OCI-LY7 (cell line): ENCODE results near the gene AQR. TPM values are rescaled to one million over a fixed set of nuclear protein-coding genes. Genes with fewer than 3 reads are reported as not detected.

Source experiments
- BruUV-seq: library from RNA; stranded (reverse); fragments of 400-500 nt; replicated peaks from 2 replicates; lab custom pipeline; 2021; lab: Mats Ljungman, UMichigan
- CTCF ChIA-PET: fragments of 300-600 bp; sonication (Branson Sonifier 250); formaldehyde crosslinking; loops from one replicate; lab custom pipeline; 2022; ENCODE audit warnings: antibody characterized with exemption; ENCODE audit not compliant: unreplicated experiment; lab: Charles Lee
- POLR2A ChIA-PET: fragments of 300-600 bp; sonication (Branson Sonifier 250); formaldehyde crosslinking; loops from one replicate; lab custom pipeline; 2022; ENCODE audit warnings: antibody characterized with exemption; lab: Charles Lee
- DNase-seq: peaks from one replicate; pipeline ENCODE4 v3.0.0-alpha.2; 2015; ENCODE audit warnings: low spot score
- H2AFZ ChIP-seq: fragments of 200-600 bp; sonication (generic), shearing (Covaris generic); 2 replicates; pipeline ENCODE4 v1.6.1; 2014; ENCODE audit warnings: mild to moderate bottlenecking, antibody characterized with exemption, low read length, moderate library complexity
- H3K27ac ChIP-seq: fragments of 200-600 bp; sonication (generic); 2 replicates; pipeline ENCODE4 v1.5.1; 2014; ENCODE audit warnings: mixed run types, low read depth, mild to moderate bottlenecking, moderate library complexity, low read length, inconsistent platforms; ENCODE audit not compliant: poor library complexity, severe bottlenecking
- H3K36me3 ChIP-seq: fragments of 200-600 bp; sonication (generic); 2 replicates; pipeline ENCODE4 v1.6.1; 2014; ENCODE audit warnings: mild to moderate bottlenecking, antibody characterized with exemption, low read length, moderate library complexity, mixed read lengths; ENCODE audit not compliant: insufficient read depth
- H3K4me1 ChIP-seq: fragments of 200-600 bp; sonication (generic); 2 replicates; pipeline ENCODE4 v1.5.1; 2014; ENCODE audit warnings: mild to moderate bottlenecking, low read length; ENCODE audit not compliant: insufficient read depth, poor library complexity, severe bottlenecking
- H3K4me2 ChIP-seq: fragments of 200-600 bp; sonication (generic); 2 replicates; pipeline ENCODE4 v1.6.1; 2014; ENCODE audit warnings: mild to moderate bottlenecking, low read length
- H3K4me3 ChIP-seq: fragments of 200-600 bp; sonication (generic); 2 replicates; pipeline ENCODE4 v1.5.1; 2014; ENCODE audit warnings: mild to moderate bottlenecking, low read depth, low read length; ENCODE audit not compliant: poor library complexity, severe bottlenecking
- H3K79me2 ChIP-seq: fragments of 200-600 bp; sonication (generic); 2 replicates; pipeline ENCODE4 v1.6.1; 2016; ENCODE audit warnings: low read depth, mild to moderate bottlenecking, low read length, moderate library complexity, mixed read lengths; ENCODE audit not compliant: insufficient read depth
- H3K9me2 ChIP-seq: fragments of 200-600 bp; sonication (generic); 2 replicates; pipeline ENCODE4 v1.6.1; 2016; ENCODE audit warnings: mild to moderate bottlenecking, low read length, mixed read lengths; ENCODE audit not compliant: insufficient read depth
- H3K9me3 ChIP-seq: fragments of 200-600 bp; sonication (generic); 2 replicates; pipeline ENCODE4 v1.6.1; 2014; ENCODE audit warnings: mild to moderate bottlenecking, mixed run types, low read length, mixed read lengths
- H4K20me1 ChIP-seq: fragments of 200-600 bp; sonication (generic); 2 replicates; pipeline ENCODE4 v1.6.1; 2014; ENCODE audit warnings: mild to moderate bottlenecking, antibody characterized with exemption, low read length, moderate library complexity, mixed read lengths; ENCODE audit not compliant: insufficient read depth
- CTCF ChIP-seq: fragments of 200-600 bp; sonication (generic); conservative IDR thresholded peaks from 2 replicates; pipeline ENCODE4 v1.5.1; 2014; ENCODE audit warnings: mild to moderate bottlenecking, antibody characterized with exemption, low read length, moderate library complexity, mixed read lengths
- EZH2phosphoT487 ChIP-seq: fragments of 200-600 bp; sonication (generic); IDR thresholded peaks from 2 replicates; pipeline ENCODE4 v1.6.1; 2018; ENCODE audit warnings: low read depth, borderline replicate concordance, mild to moderate bottlenecking, mixed run types, antibody characterized with exemption, low read length, moderate library complexity, mixed read lengths
- intact Hi-C: fragments of 100-400 bp; cut with micrococcal nuclease; formaldehyde crosslinking; loops from one replicate; pipeline ENCODE4 v1.10.0; 2022; ENCODE audit not compliant: unreplicated experiment
- total RNA-seq, 2 experiments: library from RNA; depleted of rRNA in 1 of 2; stranded (reverse); fragments of >200 nt in 1 of 2; shearing (Covaris generic) in 1 of 2; gene quantifications; 2 replicates each; pipeline ENCODE4 v1.2.3, GENCODE V29; 2014 to 2022

AQR gene
- total RNA-seq, 2 experiments from 2014 or later = 18.5 to 36.4 TPM

- peak overlapping the region; percentile 99 for H3K4me2 ChIP-seq
- H3K4me3 ChIP-seq = peak overlapping the region; percentile 10
- H3K9me3 ChIP-seq = no peaks in the 10 kb centered on the region
- H2AFZ ChIP-seq = no peak overlapping the region
- no peak for TF ChIP-seq CTCF
- no peak for TF ChIP-seq EZH2phosphoT487
- H3K9me2 ChIP-seq = no peaks in the 10 kb centered on the region
- intact Hi-C loops = loop anchor here (5.0 kb wide), 1 partner anchor 758 kb away; the partner anchor contains the start of gene EMC4
- H3K79me2 ChIP-seq = peaks cover 52% of the 10 kb centered on the region
- CTCF ChIA-PET = interaction anchor here (1.1 kb wide), 1 partner anchor 15 kb away, joined by 3 read pairs; the partner anchor contains the start of gene AQR
- peaks cover 60% of the 10 kb centered on the region for H3K36me3 ChIP-seq
- POLR2A ChIA-PET = interaction anchor here (2.3 kb wide), 1 partner anchor 15 kb away, joined by 12 read pairs; the partner anchor contains the start of gene AQR
- peaks cover 34% of the 10 kb centered on the region for H3K4me1 ChIP-seq
- H3K27ac ChIP-seq = no peak overlapping the region
- no TSS peak for BruUV-seq
- peaks cover 25% of the 10 kb centered on the region for H4K20me1 ChIP-seq
- no peak for DNase-seq
Measured at GRCh38 chr15:34984889-34985630, 15.5 kb upstream of the AQR start.

GRCh38 chr15:34976743-34977142, 7.2 kb upstream of the AQR start:
- no peaks in the 10 kb centered on the region for H3K4me1 ChIP-seq
- H3K36me3 ChIP-seq = peaks cover 30% of the 10 kb centered on the region; the same call in 1 of the 2 replicates
- no peak for TF ChIP-seq CTCF
- TF ChIP-seq EZH2phosphoT487 = no peak
- no peaks in the 10 kb centered on the region for H3K9me2 ChIP-seq
- H3K4me2 ChIP-seq = no peak overlapping the region
- H3K79me2 ChIP-seq = no peaks in the 10 kb centered on the region
- no peak overlapping the region for H2AFZ ChIP-seq
- intact Hi-C loops = no loop called here
- no peak overlapping the region for H3K4me3 ChIP-seq
- CTCF ChIA-PET = no interaction called here
- no TSS peak for BruUV-seq
- no peak overlapping the region for H3K27ac ChIP-seq
- no peaks in the 10 kb centered on the region for H3K9me3 ChIP-seq
- no peak for DNase-seq
- POLR2A ChIA-PET = interaction anchor here (0.7 to 2.6 kb wide), 3 partner anchors 10 to 22 kb away, joined by 3 to 8 read pairs (median 4); partner anchors contain the start of gene ZNF770
- H4K20me1 ChIP-seq = 0 out of 2 replicates have a peak, but pooled peaks cover 9% of the 10 kb centered on the region

- no peaks in the 10 kb centered on the region for H3K9me2 ChIP-seq
- no peak overlapping the region for H2AFZ ChIP-seq
- POLR2A ChIA-PET = interaction anchor here (0.5 to 2.6 kb wide), 3 partner anchors 12 to 748 kb away, joined by 3 to 8 read pairs (median 4); partner anchors contain the start of gene ZNF770
- no peaks in the 10 kb centered on the region for H3K79me2 ChIP-seq
- peaks cover 23% of the 10 kb centered on the region; the same call in 1 of the 2 replicates for H3K36me3 ChIP-seq
- no peak overlapping the region for H3K27ac ChIP-seq
- TF ChIP-seq EZH2phosphoT487 = no peak
- TF ChIP-seq CTCF = no peak
- H3K4me1 ChIP-seq = no peaks in the 10 kb centered on the region
- H3K4me2 ChIP-seq = no peak overlapping the region
- CTCF ChIA-PET = no interaction called here
- intact Hi-C loops = no loop called here
- H3K4me3 ChIP-seq = no peak overlapping the region
- 0 out of 2 replicates have a peak, but pooled peaks cover 9% of the 10 kb centered on the region for H4K20me1 ChIP-seq
- no peak for DNase-seq
- no peaks in the 10 kb centered on the region for H3K9me3 ChIP-seq
- BruUV-seq = no TSS peak
Measured at GRCh38 chr15:34976073-34976472, 6.5 kb upstream of the AQR start.
